GM19467 (cell line): ENCODE results near the gene P3H3.

Experiments used
- ATAC-seq: cut with Tn5 transposase; IDR thresholded peaks from one replicate; pipeline ENCODE4 v1.9.1; 2021; ENCODE audit warnings: mild to moderate bottlenecking, moderate library complexity; ENCODE audit not compliant: unreplicated experiment

Gene P3H3

GRCh38 chr12:6827982-6828780 is at the start of gene P3H3:
P3H3 (plus strand) TSS chr12:6828407; CDS start chr12:6828441, 34 bp downstream.
- no peak for ATAC-seq

GRCh38 chr12:6778574-6779550 is 49.3 kb upstream of the P3H3 start:
- peak; percentile 79 for ATAC-seq

- no peak for ATAC-seq
These were observed 48.3 kb upstream of the P3H3 start for GRCh38 chr12:6779708-6780432.

GRCh38 chr12:6780573-6780972 is 47.6 kb upstream of the P3H3 start:
- no peak for ATAC-seq

GRCh38 chr12:6782119-6782518 is 46.1 kb upstream of the P3H3 start:
- ATAC-seq: no peak

GRCh38 chr12:6782850-6783566 is 45.2 kb upstream of the P3H3 start:
- ATAC-seq: no peak

- ATAC-seq: no peak
These were observed 44.4 kb upstream of the P3H3 start for GRCh38 chr12:6783828-6784227.

- no peak for ATAC-seq
These were observed 43.9 kb upstream of the P3H3 start for GRCh38 chr12:6784296-6784695.

- no peak for ATAC-seq
These were observed 43.4 kb upstream of the P3H3 start for GRCh38 chr12:6784761-6785160.

- no peak for ATAC-seq
These were observed 41.7 kb upstream of the P3H3 start for GRCh38 chr12:6786416-6787094.

GRCh38 chr12:6787309-6787708 is 40.9 kb upstream of the P3H3 start:
- no peak for ATAC-seq

GRCh38 chr12:6788972-6789924 is 39.0 kb upstream of the P3H3 start, which contains the start of gene CD4:
CD4 (plus strand) TSS chr12:6789528; CDS start chr12:6800139, 10,611 bp downstream.
- ATAC-seq: no peak

GRCh38 chr12:6790496-6791150 is 37.6 kb upstream of the P3H3 start:
- ATAC-seq: no peak

GRCh38 chr12:6791931-6792520 is 36.2 kb upstream of the P3H3 start:
- ATAC-seq: no peak

GRCh38 chr12:6792522-6793201 is 35.5 kb upstream of the P3H3 start:
- ATAC-seq: no peak

GRCh38 chr12:6795088-6795487 is 33.1 kb upstream of the P3H3 start:
- no peak for ATAC-seq

- ATAC-seq: no peak
These were observed 31.6 kb upstream of the P3H3 start for GRCh38 chr12:6796576-6796975.
